ENCODE measurements around the gene IFNAR1.

GRCh38 chr21:33293811-33294216, 31.0 kb upstream of the IFNAR1 start:
- no peak for TF ChIP-seq POLR2AphosphoS5 (IDR thresholded peaks at IDR 0.05)
- TF ChIP-seq, protein P1, sequence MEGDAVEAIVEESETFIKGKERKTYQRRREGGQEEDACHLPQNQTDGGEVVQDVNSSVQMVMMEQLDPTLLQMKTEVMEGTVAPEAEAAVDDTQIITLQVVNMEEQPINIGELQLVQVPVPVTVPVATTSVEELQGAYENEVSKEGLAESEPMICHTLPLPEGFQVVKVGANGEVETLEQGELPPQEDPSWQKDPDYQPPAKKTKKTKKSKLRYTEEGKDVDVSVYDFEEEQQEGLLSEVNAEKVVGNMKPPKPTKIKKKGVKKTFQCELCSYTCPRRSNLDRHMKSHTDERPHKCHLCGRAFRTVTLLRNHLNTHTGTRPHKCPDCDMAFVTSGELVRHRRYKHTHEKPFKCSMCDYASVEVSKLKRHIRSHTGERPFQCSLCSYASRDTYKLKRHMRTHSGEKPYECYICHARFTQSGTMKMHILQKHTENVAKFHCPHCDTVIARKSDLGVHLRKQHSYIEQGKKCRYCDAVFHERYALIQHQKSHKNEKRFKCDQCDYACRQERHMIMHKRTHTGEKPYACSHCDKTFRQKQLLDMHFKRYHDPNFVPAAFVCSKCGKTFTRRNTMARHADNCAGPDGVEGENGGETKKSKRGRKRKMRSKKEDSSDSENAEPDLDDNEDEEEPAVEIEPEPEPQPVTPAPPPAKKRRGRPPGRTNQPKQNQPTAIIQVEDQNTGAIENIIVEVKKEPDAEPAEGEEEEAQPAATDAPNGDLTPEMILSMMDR (IDR thresholded peaks at IDR 0.05), result no peak

Data from breast epithelium (tissue), 3 donors.